Right hindlimb (tissue), 1 donor: Measurements from ENCODE around the gene NT5DC2.
"Not testable (repeated sequence)": the region's sequence is repeated elsewhere in the genome, so short reads cannot be mapped to it uniquely, and the experiment has no call there.

Experiments used
- DNase-seq: peaks from one replicate; pipeline ENCODE4 v3.0.0-alpha.2; 2018

NT5DC2 gene

DNA sequence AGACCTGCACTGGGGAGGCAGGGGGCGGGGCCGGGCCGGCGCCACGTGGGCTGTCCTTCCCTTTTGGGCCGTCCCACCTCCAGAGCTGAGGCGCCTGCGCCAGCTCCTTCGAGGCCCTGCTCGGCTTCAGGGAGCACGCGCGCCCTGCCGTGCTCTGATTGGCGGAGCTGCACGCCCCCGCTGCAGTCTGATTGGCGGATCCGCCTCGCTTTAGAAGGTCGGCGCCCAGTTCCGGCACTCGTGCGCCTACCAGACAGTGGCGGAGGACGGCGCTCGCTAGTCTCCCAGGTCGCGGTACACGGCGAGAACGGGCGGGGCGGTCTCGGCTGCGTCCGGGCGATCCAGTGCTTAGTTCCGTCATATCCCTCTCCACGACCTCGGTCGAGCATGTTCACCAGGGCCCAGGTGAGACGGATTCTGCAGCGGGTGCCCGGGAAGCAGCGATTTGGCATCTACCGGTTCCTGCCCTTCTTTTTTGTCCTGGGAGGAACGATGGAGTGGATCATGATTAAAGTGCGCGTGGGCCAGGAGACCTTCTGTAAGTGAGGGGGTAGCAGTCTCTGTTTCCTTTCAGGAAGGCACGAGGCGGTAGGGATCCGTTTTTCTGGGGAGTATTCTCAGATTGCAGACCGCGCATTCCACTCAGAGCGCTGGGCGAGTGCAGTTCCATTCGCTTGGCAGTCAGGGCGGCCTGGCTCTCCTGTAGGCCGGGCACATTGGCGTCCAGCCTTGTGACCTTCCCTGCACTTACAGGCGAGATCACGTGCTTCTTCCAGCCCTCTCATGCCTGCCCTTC, 2.9 kb upstream of the NT5DC2 start, which contains the start of gene UQCC5:
Gene UQCC5 (plus strand): TSS at position 237 of the 796 bp plus-strand sequence. CDS start 151 bp downstream, at position 388.
- peak; percentile 99 for DNase-seq

- DNase-seq, result no peak
Measured at GRCh38 chr3:52536112-52536368, 2.4 kb upstream of the NT5DC2 start.

DNA sequence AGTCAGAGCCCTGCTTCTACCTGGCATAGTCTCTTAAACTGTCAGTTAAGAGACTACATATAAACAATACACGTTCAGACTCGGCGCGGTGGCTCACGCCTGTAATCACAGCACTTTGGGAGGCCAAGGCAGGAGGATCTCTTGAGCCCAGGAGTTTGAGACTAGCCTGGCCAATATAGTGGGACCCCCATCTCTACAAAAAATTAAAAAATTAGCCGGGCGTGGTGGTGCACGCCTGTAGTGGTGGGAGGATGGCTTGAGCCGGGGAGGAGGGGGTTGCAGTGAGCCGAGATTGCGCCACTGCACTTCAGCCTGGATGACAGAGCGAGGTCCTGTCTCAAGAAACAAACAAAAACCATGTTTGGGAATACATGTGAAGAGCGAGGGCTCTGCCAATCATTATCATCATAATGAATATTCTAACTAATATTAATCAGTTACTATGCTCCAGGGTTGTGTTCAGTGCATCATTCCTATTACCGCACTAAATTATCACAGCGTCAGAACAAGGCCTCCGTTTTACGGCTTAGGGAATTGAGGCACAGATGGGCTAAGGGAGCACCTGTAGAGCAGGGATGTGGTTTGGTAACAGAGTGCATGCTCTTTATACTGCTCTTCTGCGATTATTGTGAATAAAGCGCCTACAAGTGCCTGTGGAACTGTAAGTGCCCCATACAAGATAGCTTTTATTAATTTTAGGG, 1.9 kb upstream of the NT5DC2 start:
- DNase-seq, result peak; percentile 12

GRCh38 chr3:52534281-52535183, 875 bp upstream of the NT5DC2 start:
- DNase-seq, result peak; percentile 47

DNA sequence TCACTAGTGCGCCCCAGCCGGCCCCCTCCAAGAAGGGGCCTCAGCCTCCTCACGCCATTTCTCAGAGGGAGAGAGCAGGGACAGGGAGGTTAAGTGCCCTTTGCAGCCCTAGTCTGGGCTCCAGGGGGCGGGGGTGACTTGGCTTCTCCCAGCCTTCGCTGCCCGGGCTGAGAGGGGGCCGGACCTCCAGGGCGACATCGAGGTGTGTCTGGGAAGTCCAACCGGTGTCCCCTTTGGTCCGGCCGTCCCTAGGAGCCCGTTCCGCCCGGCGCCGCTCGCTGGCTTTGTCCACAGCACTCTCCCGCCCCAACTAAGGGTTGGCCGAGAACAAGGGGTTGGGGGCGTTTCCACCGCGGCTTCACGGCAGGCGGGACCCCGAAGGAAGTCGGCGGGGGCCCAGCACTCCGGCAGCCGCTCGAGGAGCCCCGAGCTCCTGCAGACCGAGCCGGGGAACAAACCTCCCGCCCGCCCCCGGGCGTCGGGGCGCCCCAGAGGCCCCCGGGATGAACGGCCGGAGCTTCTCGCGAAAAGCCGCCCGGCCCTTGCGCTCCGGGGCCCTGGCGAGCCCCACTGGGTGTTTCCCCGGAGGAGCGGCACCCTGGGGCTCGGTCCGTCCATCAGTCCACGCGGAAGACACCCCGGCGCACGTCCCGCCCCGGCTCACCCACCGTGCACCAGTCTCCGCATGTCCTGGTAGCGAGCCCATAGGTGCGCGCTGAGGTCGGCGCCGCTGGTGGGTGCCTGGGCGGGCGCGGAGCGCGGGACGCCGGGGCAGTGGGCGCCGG, 627 bp downstream of the NT5DC2 start:
- DNase-seq, result peak; percentile 55

DNA sequence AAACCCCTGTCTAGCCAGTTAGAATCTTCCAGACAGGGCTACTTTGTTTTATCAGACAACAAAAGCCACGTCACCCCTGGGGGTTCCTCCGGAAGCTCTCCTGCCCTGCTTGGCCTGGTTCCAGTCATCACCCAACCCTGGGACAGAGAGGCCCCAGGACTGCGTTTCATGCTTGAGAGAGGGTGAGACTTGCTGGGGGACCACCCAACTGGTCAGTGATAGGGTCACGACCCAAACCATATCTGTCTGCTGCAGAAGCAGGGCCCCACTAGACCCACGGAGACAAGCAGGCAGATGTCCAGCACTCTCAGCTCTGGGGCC, 1.2 kb downstream of the NT5DC2 start:
- no peak for DNase-seq

- no peak for DNase-seq
Measured at GRCh38 chr3:52531860-52532516, 1.7 kb downstream of the NT5DC2 start.

- peak; percentile 20 for DNase-seq
Measured at GRCh38 chr3:52530918-52531826, 2.5 kb downstream of the NT5DC2 start.

DNA sequence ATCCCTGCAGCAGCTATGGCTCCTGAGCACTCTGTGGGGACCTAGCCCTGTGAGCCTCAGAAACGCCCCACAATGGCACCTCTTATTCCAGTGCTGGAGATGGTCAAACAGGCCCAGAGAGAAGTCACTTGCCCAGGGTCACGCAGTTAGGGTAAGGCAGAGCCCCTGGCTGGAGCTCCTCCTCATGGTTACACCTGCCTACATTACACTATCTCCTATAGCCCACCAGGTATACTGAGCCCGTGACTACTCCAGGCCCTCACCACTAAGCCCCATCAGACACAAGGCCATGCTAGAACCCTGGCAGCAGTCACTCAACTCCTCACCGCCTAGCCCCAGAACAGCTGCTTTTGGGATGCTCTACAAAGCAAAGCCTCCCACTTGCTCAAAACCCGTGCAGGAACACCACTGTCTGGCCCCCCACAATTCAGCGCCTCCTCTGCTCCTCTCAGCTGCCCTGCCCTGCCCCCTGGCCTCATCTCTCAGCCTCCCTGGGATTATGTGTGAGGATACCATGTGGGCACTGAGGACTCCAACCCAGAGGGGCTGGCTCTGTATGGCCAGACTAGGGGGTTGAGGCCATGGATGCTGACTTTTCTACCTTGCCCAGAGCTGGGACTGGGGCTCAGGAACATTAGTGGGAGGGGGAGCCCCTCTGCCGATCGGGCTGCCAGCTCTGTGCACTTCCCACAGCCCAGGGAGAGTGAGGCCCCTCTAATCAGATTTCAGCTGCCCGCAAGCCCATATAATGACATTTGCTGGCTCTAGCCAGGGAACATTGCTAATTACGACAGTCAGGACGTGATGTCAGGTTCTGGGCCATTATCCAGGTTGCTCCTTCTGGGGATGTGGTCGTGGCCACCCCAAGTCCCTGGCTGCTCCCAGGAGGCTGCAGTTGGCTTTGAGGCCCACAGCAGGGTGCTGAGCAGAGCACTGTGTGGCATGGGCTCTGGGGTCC, 4.0 kb downstream of the NT5DC2 start:
- peak; percentile 28 for DNase-seq

DNA sequence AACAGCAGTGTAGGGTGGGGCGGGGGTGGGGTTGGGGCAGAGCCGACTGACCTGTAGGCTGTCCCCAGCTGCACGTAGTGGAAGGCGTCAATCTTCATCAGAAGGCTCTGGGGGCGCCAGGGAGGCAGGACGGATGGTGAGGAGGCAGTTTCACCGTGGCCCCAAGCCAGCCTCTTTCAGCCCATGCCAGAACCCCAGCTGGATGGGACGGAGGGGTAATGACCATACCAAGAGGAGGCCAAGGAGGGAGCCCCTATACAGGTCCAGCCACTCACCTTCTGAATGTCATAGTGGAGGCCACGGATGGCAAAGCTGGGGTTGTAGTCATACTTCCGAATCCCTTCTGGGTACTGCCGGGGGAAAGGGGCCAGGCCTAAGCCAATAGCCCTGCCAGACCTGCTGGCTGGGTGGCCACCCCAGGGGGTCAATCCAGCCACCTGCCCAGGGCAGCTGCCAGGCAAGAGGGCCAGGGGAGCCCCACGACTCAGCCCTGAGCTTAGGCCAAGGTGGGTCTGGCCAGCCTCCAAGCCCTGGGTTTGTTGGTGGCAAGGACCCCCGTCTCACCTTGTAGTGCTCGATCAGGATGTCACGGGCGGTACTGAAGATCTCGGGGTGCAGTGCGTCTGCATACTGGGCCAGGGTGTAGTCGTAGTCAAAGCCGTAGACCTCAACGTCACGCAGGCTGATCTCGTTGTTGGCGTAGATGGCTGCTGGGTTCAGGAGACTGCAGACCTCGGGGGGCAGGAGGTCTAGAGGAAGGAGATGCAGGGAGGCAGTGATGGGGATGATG, 4.9 kb downstream of the NT5DC2 start:
- peak; percentile 18 for DNase-seq

GRCh38 chr3:52527732-52528585, 5.7 kb downstream of the NT5DC2 start:
- peak; percentile 18 for DNase-seq

DNA sequence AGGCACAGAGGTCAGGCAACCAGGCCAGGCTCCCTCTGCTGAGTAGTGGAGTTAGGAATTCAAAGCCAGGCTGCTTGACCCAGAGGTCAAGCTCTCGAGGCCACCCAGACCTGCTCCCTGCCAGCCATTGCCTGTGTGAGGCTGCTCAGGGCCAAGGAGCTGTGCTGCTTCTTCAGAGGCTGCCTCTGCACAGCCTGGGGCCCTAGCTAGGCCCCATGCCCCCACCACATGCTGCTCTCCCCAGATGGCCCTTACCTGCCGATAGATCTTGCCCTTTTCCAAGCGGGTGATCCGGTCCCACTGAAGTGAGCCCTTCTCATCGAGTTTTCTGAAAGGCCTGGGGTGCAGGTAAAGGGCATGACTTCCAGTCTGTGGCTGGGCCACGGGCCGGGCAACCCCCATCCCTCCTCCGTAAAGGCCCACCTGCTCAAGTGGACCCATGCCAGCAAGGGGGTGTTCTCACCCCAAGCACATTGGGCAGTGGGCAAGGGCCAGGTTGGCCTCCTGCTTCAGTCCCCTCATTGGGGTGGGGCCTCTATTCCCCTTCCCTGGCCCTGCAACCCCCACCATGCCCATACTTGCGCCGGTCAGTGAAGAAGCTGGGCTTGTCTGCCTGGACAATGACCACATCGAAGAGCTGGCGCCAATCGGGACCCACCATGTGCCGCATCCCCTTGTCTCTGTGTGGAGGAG, 6.5 kb downstream of the NT5DC2 start:
- peak; percentile 16 for DNase-seq

- not testable (repeated sequence) for DNase-seq
Measured at GRCh38 chr3:52526671-52527038, 7.0 kb downstream of the NT5DC2 start.

DNA sequence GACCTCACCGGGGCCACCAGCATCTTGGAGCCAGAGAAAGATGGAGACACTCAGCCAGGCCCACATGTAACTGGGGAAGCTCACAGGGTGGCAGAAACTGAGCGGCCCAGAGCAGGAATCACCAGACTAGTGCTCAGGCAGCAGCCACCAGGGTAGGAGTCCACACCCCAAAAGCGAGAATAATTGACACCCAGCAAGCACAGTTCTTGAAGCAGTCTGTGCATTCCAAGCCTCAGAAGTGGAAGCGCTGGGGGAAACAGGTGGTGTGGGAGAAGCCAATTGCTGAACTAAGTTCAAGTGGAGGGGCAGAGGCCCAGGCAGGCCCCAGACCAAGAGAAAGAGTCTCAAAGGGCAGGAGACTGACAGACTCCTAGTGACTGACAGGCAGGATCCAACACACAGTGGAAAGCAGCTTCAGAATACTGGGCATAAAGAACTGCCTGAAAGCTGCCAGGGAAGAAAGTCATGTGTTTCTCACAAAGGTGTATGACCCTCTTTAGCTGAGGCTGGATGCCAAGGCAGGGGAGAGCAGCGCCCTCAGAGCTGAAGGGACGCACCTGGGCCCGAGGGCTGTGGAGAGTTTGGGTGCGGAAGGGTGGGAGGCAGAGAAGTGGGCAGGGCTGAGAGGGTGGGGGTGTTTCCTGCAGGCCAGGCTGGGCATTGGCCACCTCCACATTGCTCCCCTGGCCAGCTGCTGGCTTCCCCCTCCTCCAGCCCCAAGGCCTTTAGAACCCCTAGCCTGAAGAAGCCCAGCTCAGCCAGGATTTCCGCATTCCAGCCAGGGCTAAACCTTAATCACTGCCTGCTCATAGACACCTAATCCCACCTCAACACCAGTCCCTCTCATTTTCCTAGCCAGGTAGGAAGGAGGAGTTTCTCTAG, 7.7 kb downstream of the NT5DC2 start:
- peak; percentile 18 for DNase-seq

- peak; percentile 36 for DNase-seq
Measured at GRCh38 chr3:52524752-52525679, 8.6 kb downstream of the NT5DC2 start.
